CD1c-positive myeloid dendritic cell (primary cell): ENCODE measurements around the gene TLCD5.

Experiments
- DNase-seq: peaks from one replicate; pipeline ENCODE4 v3.0.0-alpha.2; 2016; ENCODE audit errors: extremely low spot score

TLCD5 gene

GRCh38 chr11:120307476-120307875 is 17.6 kb upstream of the TLCD5 start:
- no peak for DNase-seq

- DNase-seq, result no peak
These were observed 17.0 kb upstream of the TLCD5 start for GRCh38 chr11:120308081-120308480.

- no peak for DNase-seq
These were observed 14.2 kb upstream of the TLCD5 start for GRCh38 chr11:120310870-120311269.

- DNase-seq, result no peak
These were observed 10.2 kb upstream of the TLCD5 start for GRCh38 chr11:120314861-120315260.

GRCh38 chr11:120316880-120317688 is 8.0 kb upstream of the TLCD5 start:
- DNase-seq, result no peak

GRCh38 chr11:120317689-120318480 is 7.2 kb upstream of the TLCD5 start:
- DNase-seq, result no peak

GRCh38 chr11:120318906-120319305 is 6.2 kb upstream of the TLCD5 start:
- DNase-seq, result no peak

GRCh38 chr11:120326228-120326627 is 1.1 kb downstream of the TLCD5 start:
- no peak for DNase-seq

GRCh38 chr11:120326845-120327281 is 1.8 kb downstream of the TLCD5 start:
- peak; percentile 41 for DNase-seq

GRCh38 chr11:120327311-120327710 is 2.2 kb downstream of the TLCD5 start:
- no peak for DNase-seq

GRCh38 chr11:120329556-120329955 is 4.5 kb downstream of the TLCD5 start:
- no peak for DNase-seq

GRCh38 chr11:120330045-120330444 is 4.9 kb downstream of the TLCD5 start:
- no peak for DNase-seq

GRCh38 chr11:120331301-120331996 is 6.3 kb downstream of the TLCD5 start:
- no peak for DNase-seq

- no peak for DNase-seq
These were observed 8.0 kb downstream of the TLCD5 start for GRCh38 chr11:120332822-120333716.

- no peak for DNase-seq
These were observed 8.7 kb downstream of the TLCD5 start for GRCh38 chr11:120333801-120334200.

- no peak for DNase-seq
These were observed 9.2 kb downstream of the TLCD5 start for GRCh38 chr11:120334332-120334731.

GRCh38 chr11:120334894-120335462 is 9.9 kb downstream of the TLCD5 start:
- DNase-seq, result peak; percentile 86

- DNase-seq, result no peak
These were observed 10.4 kb downstream of the TLCD5 start for GRCh38 chr11:120335556-120335907.

GRCh38 chr11:120335908-120336640 is 11.0 kb downstream of the TLCD5 start, which contains the start of gene ARHGEF12:
Gene ARHGEF12 (plus strand): TSS chr11:120336413. CDS start chr11:120337244, 831 bp downstream.
- DNase-seq, result peak; percentile 85
